Upper lobe of right lung (tissue), 1 donor: ENCODE data around the gene GTSF1L. TPM values are rescaled to one million over a fixed set of nuclear protein-coding genes. Genes with fewer than 3 reads are reported as not detected.

Experiments
- ATAC-seq: fragments of 200-7000 bp; cut with Tn5 transposase; one replicate; pipeline ENCODE4 v1.9.1; 2020; ENCODE audit warnings: mild to moderate bottlenecking, moderate library complexity
- DNase-seq: peaks from one replicate; pipeline ENCODE4 v3.0.0-alpha.2; 2020
- H3K27ac ChIP-seq: fragments of 200-600 bp; one replicate; pipeline ENCODE4 v1.8.0; 2022
- H3K27me3 ChIP-seq: fragments of 200-600 bp; one replicate; pipeline ENCODE4 v1.8.0; 2022; ENCODE audit warnings: mild to moderate bottlenecking
- H3K36me3 ChIP-seq: fragments of 200-600 bp; one replicate; pipeline ENCODE4 v1.8.0; 2022
- H3K4me1 ChIP-seq: fragments of 200-600 bp; one replicate; pipeline ENCODE4 v1.8.0; 2022
- H3K4me3 ChIP-seq: fragments of 200-600 bp; one replicate; pipeline ENCODE4 v1.8.0; 2022; ENCODE audit warnings: mild to moderate bottlenecking
- H3K9me3 ChIP-seq: fragments of 200-600 bp; one replicate; pipeline ENCODE4 v1.8.0; 2022
- CTCF ChIP-seq: fragments of 200-600 bp; IDR thresholded peaks from one replicate; pipeline ENCODE4 v1.8.0; 2022; ENCODE audit warnings: antibody characterized with exemption
- intact Hi-C: fragments of 100-400 bp; cut with DNase I; formaldehyde crosslinking; loops from one replicate; pipeline ENCODE4 v1.11.0; 2022
- total RNA-seq: library from RNA; stranded (reverse); fragmentation: NEBNext Ultra II Directional; extraction: Animal tissue kit (Norgen Biotek cat#: 25700); gene quantifications from one replicate; pipeline ENCODE4 v1.2.1, GENCODE V29; 2021
- donor health status: DM: no; HTN: yes; CAD: no; lungs with severe emphysema.

GTSF1L gene
- total RNA-seq, 1 donor from 2014 or later: not detected

- TF ChIP-seq CTCF: no peak
- ATAC-seq: no peak
- Histone ChIP-seq H3K4me3 (no peak overlapping the region), H3K27me3 (no peaks in the 10 kb centered on the region), H3K27ac (no peak overlapping the region), H3K4me1 (no peaks in the 10 kb centered on the region), H3K36me3 (no peaks in the 10 kb centered on the region), H3K9me3 (no peaks in the 10 kb centered on the region)
- intact Hi-C loops: no loop called here
- no peak for DNase-seq
Measured at GRCh38 chr20:43721097-43721428, 5.7 kb downstream of the GTSF1L start.

DNA sequence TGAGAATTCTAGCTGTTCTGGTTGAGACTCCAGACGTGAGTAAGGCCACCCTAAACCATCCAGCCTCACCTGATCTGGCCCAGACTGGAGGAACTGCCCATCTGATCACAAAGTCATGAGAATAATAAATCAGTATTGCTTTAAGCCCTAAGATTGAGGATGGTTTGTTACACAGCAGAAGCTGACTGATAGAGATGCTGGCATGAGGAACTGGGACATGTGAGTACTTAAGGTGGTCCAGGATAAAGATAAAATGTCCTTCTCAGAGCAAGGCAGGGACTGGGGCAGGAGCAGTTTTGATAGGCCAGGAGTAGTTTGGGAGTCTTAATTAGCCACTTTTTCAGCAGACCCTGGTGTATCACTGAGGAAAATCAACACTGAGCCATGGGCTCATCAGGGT is 6.8 kb downstream of the GTSF1L start:
- H3K4me3 ChIP-seq: no peak overlapping the region
- H3K9me3 ChIP-seq: no peaks in the 10 kb centered on the region
- DNase-seq: no peak
- no peak for TF ChIP-seq CTCF
- intact Hi-C loops: no loop called here
- no peaks in the 10 kb centered on the region for H3K4me1 ChIP-seq
- no peak for ATAC-seq
- no peaks in the 10 kb centered on the region for H3K36me3 ChIP-seq
- no peaks in the 10 kb centered on the region for H3K27me3 ChIP-seq
- H3K27ac ChIP-seq: no peak overlapping the region

DNA sequence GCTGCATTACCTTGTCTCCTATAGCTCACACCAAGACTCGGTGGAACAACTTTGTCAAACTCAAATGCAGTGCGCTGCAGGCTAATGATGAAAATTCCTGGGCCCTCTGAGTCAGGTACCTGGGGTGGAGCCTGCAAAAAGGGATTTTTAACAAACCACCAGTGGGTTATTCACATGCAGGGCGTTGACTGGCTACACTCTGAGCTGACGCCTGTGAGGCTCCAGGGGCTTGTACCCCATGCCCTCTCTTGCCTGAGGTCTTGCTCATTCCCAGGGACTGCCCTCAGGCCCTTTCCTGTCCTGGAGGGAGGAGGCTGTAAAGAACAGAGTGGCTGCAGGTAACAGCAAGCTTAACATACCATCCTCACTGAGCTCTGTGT is 9.2 kb downstream of the GTSF1L start:
- Histone ChIP-seq H3K4me3 (no peak overlapping the region), H3K9me3 (no peaks in the 10 kb centered on the region), H3K36me3 (no peaks in the 10 kb centered on the region), H3K4me1 (no peaks in the 10 kb centered on the region), H3K27ac (no peak overlapping the region), H3K27me3 (no peaks in the 10 kb centered on the region)
- intact Hi-C loops: no loop called here
- DNase-seq (no peak), ATAC-seq (no peak)
- no peak for TF ChIP-seq CTCF

DNA sequence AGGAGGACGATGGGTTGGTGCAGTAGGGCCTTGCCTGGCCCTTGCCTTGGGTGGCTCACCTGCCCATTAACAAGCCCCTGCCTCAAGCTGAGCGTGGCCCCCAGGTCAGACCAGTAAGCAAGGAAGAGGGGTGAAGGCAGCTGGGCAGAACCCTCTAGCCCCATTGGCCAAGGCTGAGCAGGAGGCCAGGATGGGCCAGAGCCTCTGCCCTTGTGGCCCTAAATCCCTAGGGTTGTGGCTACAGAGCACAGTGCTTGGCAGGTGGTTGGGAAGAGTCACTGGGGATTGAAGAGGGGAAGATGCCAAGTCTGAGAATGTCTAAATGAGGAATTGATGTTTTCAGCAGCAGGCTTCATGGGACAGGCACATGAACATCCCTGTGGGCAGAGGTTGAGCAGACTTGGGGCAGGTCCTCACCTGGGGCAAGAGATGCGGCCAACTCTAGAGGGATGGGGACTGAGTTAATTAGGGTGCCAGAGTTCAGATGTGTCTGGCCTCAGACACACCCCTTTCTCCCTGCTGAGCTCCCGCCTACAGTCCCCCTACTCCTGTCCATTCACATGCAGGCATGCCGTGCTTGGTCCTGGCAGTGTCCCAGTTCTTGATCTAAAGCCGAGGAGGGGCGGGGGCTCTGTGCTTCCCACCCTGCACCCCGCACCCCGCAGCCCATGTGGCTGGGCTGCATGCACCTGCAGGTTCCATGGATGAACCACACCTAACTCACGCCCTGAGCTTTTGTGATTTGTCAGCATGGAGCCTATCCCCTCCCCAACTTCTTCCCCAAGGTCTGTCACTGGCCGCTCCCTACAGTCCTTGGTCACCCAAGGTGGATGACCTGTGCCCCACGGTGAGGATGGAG is 9.8 kb downstream of the GTSF1L start:
- Histone ChIP-seq H3K27me3 (no peaks in the 10 kb centered on the region), H3K4me1 (no peaks in the 10 kb centered on the region), H3K9me3 (no peaks in the 10 kb centered on the region), H3K4me3 (no peak overlapping the region), H3K27ac (no peak overlapping the region), H3K36me3 (no peaks in the 10 kb centered on the region)
- TF ChIP-seq CTCF: no peak
- intact Hi-C loops: no loop called here
- ATAC-seq (no peak), DNase-seq (no peak)

DNA sequence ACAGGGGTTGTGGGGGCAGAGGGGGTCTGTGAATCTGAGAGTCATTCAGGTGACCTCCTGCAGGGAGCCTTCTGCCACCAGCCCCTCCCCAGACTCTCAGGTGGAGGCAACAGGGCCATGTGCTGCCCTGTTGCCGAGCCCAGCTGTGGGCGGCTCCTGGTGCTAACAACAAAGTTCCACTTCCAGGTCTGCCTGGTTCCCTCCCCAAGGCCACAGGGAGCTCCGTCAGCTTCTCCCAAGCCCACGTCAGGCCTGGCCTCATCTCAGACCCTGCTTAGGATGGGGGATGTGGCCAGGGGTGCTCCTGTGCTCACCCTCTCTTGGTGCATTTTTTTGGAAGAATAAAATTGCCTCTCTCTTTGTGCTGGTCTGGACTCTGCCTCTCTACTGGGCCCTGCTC is 10.7 kb downstream of the GTSF1L start:
- Histone ChIP-seq H3K4me3 (no peak overlapping the region), H3K27me3 (no peaks in the 10 kb centered on the region), H3K36me3 (no peaks in the 10 kb centered on the region), H3K9me3 (no peaks in the 10 kb centered on the region), H3K4me1 (no peaks in the 10 kb centered on the region), H3K27ac (no peak overlapping the region)
- DNase-seq (no peak), ATAC-seq (no peak)
- no peak for TF ChIP-seq CTCF
- intact Hi-C loops: no loop called here

DNA sequence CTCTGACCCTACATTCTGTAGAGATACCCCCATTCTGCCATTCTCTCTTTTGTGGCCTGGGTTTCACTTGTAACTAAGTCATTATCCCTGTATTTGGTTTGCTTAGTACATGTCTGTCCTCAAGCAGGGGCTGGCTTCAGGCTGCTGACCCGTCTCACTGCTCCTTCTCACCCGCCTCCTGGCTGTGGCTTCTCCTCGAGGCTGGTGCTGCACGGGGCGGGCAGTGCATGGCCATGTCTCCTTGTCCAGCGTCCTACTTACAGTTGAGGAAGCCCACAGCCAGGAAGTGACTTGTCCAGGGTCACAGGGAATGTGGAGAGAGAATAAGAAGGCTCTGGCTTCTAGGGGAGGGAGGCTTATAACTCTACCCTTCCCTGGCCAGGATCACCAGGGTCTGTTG is 11.3 kb downstream of the GTSF1L start:
- no peaks in the 10 kb centered on the region for H3K9me3 ChIP-seq
- intact Hi-C loops: no loop called here

More for the DNA sequence above, 11.3 kb downstream of the GTSF1L start:
- Histone ChIP-seq H3K27ac (no peak overlapping the region), H3K27me3 (no peaks in the 10 kb centered on the region), H3K36me3 (no peaks in the 10 kb centered on the region), H3K4me1 (no peaks in the 10 kb centered on the region), H3K4me3 (no peak overlapping the region)
- ATAC-seq (no peak), DNase-seq (no peak)
- no peak for TF ChIP-seq CTCF
